ENCODE data around the gene SV2B. TPM values are rescaled to one million over a fixed set of nuclear protein-coding genes. Genes with fewer than 3 reads are reported as not detected.
A peak's percentile ranks its signal among the peaks of the same experiment; 100 is the strongest.

SV2B gene
- total RNA-seq, 1 experiment from 2014 or later, result not detected

- no peak overlapping the region for H3K4me3 ChIP-seq (ENCODE audit: low read length)
- TF ChIP-seq CTCF (conservative IDR thresholded peaks at IDR 0.05; ENCODE audit: low read depth, low read length) (peak; percentile 88), EZH2 (IDR thresholded peaks at IDR 0.05; ENCODE audit: low read length, unreplicated experiment) (no peak)
- BruUV-seq (replicated peaks), result no TSS peak
- no peak overlapping the region for H2AFZ ChIP-seq (ENCODE audit: low read length)
- CTCF ChIA-PET, result interaction anchor here (0.6 to 1.4 kb wide), 6 partner anchors 25 to 340 kb away, joined by 3 to 15 read pairs (median 4); no protein-coding TSS in a partner anchor
- intact Hi-C loops (cut with micrococcal nuclease), result loop anchor here (1.0 kb wide), 1 partner anchor 215 kb away; no protein-coding TSS in a partner anchor
- H3K9ac ChIP-seq (ENCODE audit: low read length), result no peak overlapping the region
- POLR2A ChIA-PET (ENCODE audit: unreplicated experiment), result interaction anchor here (0.6 kb wide), 1 partner anchor 774 kb away, joined by 4 read pairs; no protein-coding TSS in a partner anchor
- no peaks in the 10 kb centered on the region for H3K9me3 ChIP-seq (ENCODE audit: low read length)
- H3K4me2 ChIP-seq (ENCODE audit: low read length), result no peak overlapping the region
- H3F3A ChIP-seq (ENCODE audit: low read length, unreplicated experiment), result no peaks in the 10 kb centered on the region
- no peaks in the 10 kb centered on the region for H3K79me2 ChIP-seq (ENCODE audit: low read length)
- DNase-seq (peak; percentile 82), ATAC-seq (peak; percentile 59)
- no peaks in the 10 kb centered on the region for H4K20me1 ChIP-seq (ENCODE audit: low read length)
- no peaks in the 10 kb centered on the region for H3K9me2 ChIP-seq (replicated peaks; ENCODE audit: low read length)
- peaks cover 18% of the 10 kb centered on the region; the same call in 1 of the 2 replicates for H3K27me3 ChIP-seq (ENCODE audit: low read length)
- H3K36me3 ChIP-seq (ENCODE audit: low read depth, low read length), result no peaks in the 10 kb centered on the region
- H3K27ac ChIP-seq (ENCODE audit: low read length), result no peak overlapping the region
- H3K4me1 ChIP-seq (ENCODE audit: insufficient read depth, low read length), result no peaks in the 10 kb centered on the region
Observed at GRCh38 chr15:91271565-91272153, 171.6 kb downstream of the SV2B start.

GRCh38 chr15:91275844-91276243 lies 175.8 kb downstream of the SV2B start:
- no peak for ATAC-seq
- Histone ChIP-seq H3K4me3 (ENCODE audit: low read length) (no peak overlapping the region), H3K36me3 (ENCODE audit: low read depth, low read length) (no peaks in the 10 kb centered on the region), H2AFZ (ENCODE audit: low read length) (no peak overlapping the region), H3K9ac (ENCODE audit: low read length) (no peak overlapping the region), H3K9me2 (replicated peaks; ENCODE audit: low read length) (no peaks in the 10 kb centered on the region), H3K4me1 (ENCODE audit: insufficient read depth, low read length) (no peaks in the 10 kb centered on the region), H3F3A (ENCODE audit: low read length, unreplicated experiment) (no peaks in the 10 kb centered on the region), H3K4me2 (ENCODE audit: low read length) (no peak overlapping the region), H4K20me1 (ENCODE audit: low read length) (no peaks in the 10 kb centered on the region), H3K9me3 (ENCODE audit: low read length) (no peaks in the 10 kb centered on the region), H3K79me2 (ENCODE audit: low read length) (no peaks in the 10 kb centered on the region), H3K27ac (ENCODE audit: low read length) (no peak overlapping the region), H3K27me3 (ENCODE audit: low read length) (peaks cover 31% of the 10 kb centered on the region)
- CTCF ChIA-PET, result no interaction called here
- TF ChIP-seq EZH2 (IDR thresholded peaks at IDR 0.05; ENCODE audit: low read length, unreplicated experiment) (no peak), CTCF (conservative IDR thresholded peaks at IDR 0.05; ENCODE audit: low read depth, low read length) (no peak), EZH2phosphoT487 (IDR thresholded peaks at IDR 0.05; ENCODE audit: borderline replicate concordance, low read length) (no peak)
- no TSS peak for BruUV-seq (replicated peaks)
- DNase-seq, result no peak
- intact Hi-C loops (cut with micrococcal nuclease), result loop anchor here (2.0 kb wide), 1 partner anchor 27 kb away; no protein-coding TSS in a partner anchor
- POLR2A ChIA-PET (ENCODE audit: unreplicated experiment), result no interaction called here

GRCh38 chr15:91278951-91279350 lies 178.9 kb downstream of the SV2B start:
- no TSS peak for BruUV-seq (replicated peaks)
- POLR2A ChIA-PET (ENCODE audit: unreplicated experiment), result no interaction called here
- intact Hi-C loops (cut with micrococcal nuclease), result no loop called here

More at GRCh38 chr15:91278951-91279350, 178.9 kb downstream of the SV2B start:
- H4K20me1 ChIP-seq (ENCODE audit: low read length), result no peaks in the 10 kb centered on the region
- no peak overlapping the region for H3K4me2 ChIP-seq (ENCODE audit: low read length)
- H3K36me3 ChIP-seq (ENCODE audit: low read depth, low read length), result no peaks in the 10 kb centered on the region
- no peak overlapping the region for H3K9ac ChIP-seq (ENCODE audit: low read length)
- no peaks in the 10 kb centered on the region for H3K4me1 ChIP-seq (ENCODE audit: insufficient read depth, low read length)
- no peak for ATAC-seq
- no peak overlapping the region for H3K4me3 ChIP-seq (ENCODE audit: low read length)
- no peak for TF ChIP-seq EZH2phosphoT487 (IDR thresholded peaks at IDR 0.05; ENCODE audit: borderline replicate concordance, low read length)
- TF ChIP-seq CTCF (conservative IDR thresholded peaks at IDR 0.05; ENCODE audit: low read depth, low read length), result no peak
- no peak for TF ChIP-seq EZH2 (IDR thresholded peaks at IDR 0.05; ENCODE audit: low read length, unreplicated experiment)
- no peaks in the 10 kb centered on the region for H3K9me3 ChIP-seq (ENCODE audit: low read length)
- no peaks in the 10 kb centered on the region for H3F3A ChIP-seq (ENCODE audit: low read length, unreplicated experiment)
- no peak for DNase-seq
- no peak overlapping the region for H3K27ac ChIP-seq (ENCODE audit: low read length)
- no peaks in the 10 kb centered on the region for H3K79me2 ChIP-seq (ENCODE audit: low read length)
- no peak overlapping the region for H2AFZ ChIP-seq (ENCODE audit: low read length)
- CTCF ChIA-PET, result interaction anchor here (0.5 kb wide), 1 partner anchor 244 kb away, joined by 3 read pairs; no protein-coding TSS in a partner anchor
- H3K27me3 ChIP-seq (ENCODE audit: low read length), result peaks cover 34% of the 10 kb centered on the region
- no peaks in the 10 kb centered on the region for H3K9me2 ChIP-seq (replicated peaks; ENCODE audit: low read length)
